H1 (cell line): Measurements from ENCODE around the gene STX18. TPM values are rescaled to one million over a fixed set of nuclear protein-coding genes. Genes with fewer than 3 reads are reported as not detected.

Experiments used
- CTCF ChIA-PET: fragments of 300-600 bp; sonication (Branson Sonifier 250); formaldehyde crosslinking; loops from one replicate; lab custom pipeline; 2021; ENCODE audit not compliant: partially characterized antibody; lab: Charles Lee
- POLR2A ChIA-PET: fragments of 300-600 bp; sonication (Branson Sonifier 250); formaldehyde crosslinking; loops from one replicate; lab custom pipeline; 2021; ENCODE audit warnings: inconsistent platforms; ENCODE audit not compliant: partially characterized antibody; lab: Charles Lee
- DNase-seq, 2 experiments: peaks; one replicate each; pipeline versions ENCODE4 v3.0.0 to v3.0.0-alpha.2; 2010 to 2022; ENCODE audit warnings: low spot score in 2 of 2, low read depth in 1 of 2, mixed read lengths in 1 of 2
- FAIRE-seq: peaks from 2 replicates; lab custom pipeline; 2011; peaks lifted over from hg19 to GRCh38; lab: Jason Lieb, UNC
- H2AFZ ChIP-seq: 2 replicates; pipeline ENCODE4 v1.8.1; 2012; ENCODE audit warnings: low read length, inconsistent platforms
- H2AK5ac ChIP-seq: 2 replicates; pipeline ENCODE4 v1.6.1; 2013; ENCODE audit warnings: low read depth, low read length
- H2BK120ac ChIP-seq: replicated peaks from 2 replicates; pipeline ENCODE3; 2013; ENCODE audit warnings: low read depth, low read length, inconsistent platforms
- H2BK12ac ChIP-seq: 2 replicates; pipeline ENCODE4 v1.6.1; 2013; ENCODE audit warnings: low read depth, low read length
- H2BK15ac ChIP-seq: 2 replicates; pipeline ENCODE4 v1.6.1; 2013; ENCODE audit warnings: low read length
- H2BK20ac ChIP-seq: 2 replicates; pipeline ENCODE4 v1.6.1; 2013; ENCODE audit warnings: low read length
- H2BK5ac ChIP-seq: 2 replicates; pipeline ENCODE4 v1.6.1; 2013; ENCODE audit warnings: low read depth, low read length
- H3K14ac ChIP-seq: 2 replicates; pipeline ENCODE4 v1.6.1; 2013; ENCODE audit warnings: inconsistent platforms; ENCODE audit not compliant: insufficient read length
- H3K18ac ChIP-seq: 2 replicates; pipeline ENCODE4 v1.6.1; 2013; ENCODE audit warnings: low read length; ENCODE audit errors: extremely low read depth
- H3K23ac ChIP-seq: 2 replicates; pipeline ENCODE4 v1.6.1; 2013; ENCODE audit warnings: inconsistent platforms; ENCODE audit not compliant: insufficient read length
- H3K23me2 ChIP-seq: 2 replicates; pipeline ENCODE4 v1.6.1; 2013; ENCODE audit warnings: low read depth, low read length
- H3K27ac ChIP-seq: 2 replicates; pipeline ENCODE4 v1.6.1; 2011; ENCODE audit warnings: low read depth, low read length, inconsistent platforms
- H3K27me3 ChIP-seq, 4 experiments: replicated peaks in 1 of 4; 1 replicate in 1 of 4; 2 replicates in 3 of 4; pipeline versions ENCODE4 v1.6.1 to v1.8.1; 2011 to 2013; ENCODE audit warnings: low read length in 3 of 4, mild to moderate bottlenecking in 3 of 4, inconsistent platforms in 2 of 4, mixed read lengths in 2 of 4, moderate library complexity in 1 of 4; ENCODE audit not compliant: control insufficient read depth in 3 of 4, insufficient read depth in 3 of 4; ENCODE audit errors: extremely low read depth in 1 of 4
- H3K36me3 ChIP-seq, 4 experiments: 2 replicates each; pipeline versions ENCODE4 v1.6.1 to v1.8.1; 2011 to 2013; ENCODE audit warnings: mild to moderate bottlenecking in 4 of 4, low read length in 3 of 4, moderate library complexity in 2 of 4, control low read depth in 1 of 4, inconsistent platforms in 1 of 4; ENCODE audit not compliant: insufficient read depth in 4 of 4, control insufficient read depth in 2 of 4
- H3K4ac ChIP-seq: replicated peaks from 2 replicates; pipeline ENCODE3; 2013; ENCODE audit warnings: low read length, low read depth, mixed read lengths, inconsistent platforms; ENCODE audit not compliant: insufficient read length
- H3K4me1 ChIP-seq, 4 experiments: replicated peaks in 1 of 4; 1 replicate in 1 of 4; 2 replicates in 3 of 4; pipeline versions ENCODE4 v1.6.1 to v1.8.1; 2011 to 2013; ENCODE audit warnings: low read length in 3 of 4, inconsistent platforms in 2 of 4, mixed read lengths in 1 of 4; ENCODE audit not compliant: insufficient read depth in 4 of 4, control insufficient read depth in 3 of 4
- H3K4me2 ChIP-seq, 2 experiments: 2 replicates each; pipeline versions ENCODE4 v1.6.1 to v1.8.1; 2011 to 2013; ENCODE audit warnings: low read depth in 2 of 2, low read length in 2 of 2, control low read depth in 1 of 2, inconsistent platforms in 1 of 2, mild to moderate bottlenecking in 1 of 2; ENCODE audit not compliant: insufficient read depth in 1 of 2
- H3K4me3 ChIP-seq, 4 experiments: fragments of 200-600, 300-600 bp in 1 of 4; sonication (generic), shearing (Covaris generic), sonication (Bioruptor Twin) in 1 of 4; 2 replicates each; pipeline versions ENCODE4 v1.5.1 to v1.8.1; 2011 to 2016; ENCODE audit warnings: low read length in 4 of 4, low read depth in 3 of 4, control low read depth in 2 of 4, inconsistent platforms in 2 of 4, mild to moderate bottlenecking in 2 of 4, mixed read lengths in 1 of 4, moderate library complexity in 1 of 4; ENCODE audit not compliant: insufficient read depth in 2 of 4; ENCODE audit errors: extremely low read depth in 1 of 4
- H3K56ac ChIP-seq: replicated peaks from 2 replicates; pipeline ENCODE3; 2013; ENCODE audit warnings: low read depth, mild to moderate bottlenecking, mixed read lengths, low read length, inconsistent platforms; ENCODE audit not compliant: insufficient read length
- H3K79me1 ChIP-seq: 2 replicates; pipeline ENCODE4 v1.6.1; 2013; ENCODE audit warnings: low read depth, low read length, control low read depth
- H3K79me2 ChIP-seq, 2 experiments: 2 replicates each; pipeline versions ENCODE4 v1.6.1 to v1.8.1; 2012 to 2013; ENCODE audit warnings: low read length in 2 of 2, mild to moderate bottlenecking in 2 of 2, inconsistent platforms in 1 of 2; ENCODE audit not compliant: insufficient read depth in 2 of 2, control insufficient read depth in 1 of 2
- H3K9ac ChIP-seq, 4 experiments: replicated peaks in 1 of 4; 1 replicate in 1 of 4; 2 replicates in 3 of 4; pipeline versions ENCODE4 v1.6.1 to v1.8.1; 2011 to 2013; ENCODE audit warnings: low read depth in 3 of 4, low read length in 3 of 4, control low read depth in 2 of 4, mild to moderate bottlenecking in 2 of 4, moderate library complexity in 2 of 4, inconsistent platforms in 1 of 4; ENCODE audit errors: extremely low read depth in 1 of 4
- H3K9me3 ChIP-seq, 2 experiments: 2 replicates each; pipeline versions ENCODE4 v1.6.1 to v1.8.1; 2012 to 2013; ENCODE audit warnings: mild to moderate bottlenecking in 2 of 2, moderate library complexity in 2 of 2, control low read depth in 1 of 2, inconsistent platforms in 1 of 2, low read depth in 1 of 2, low read length in 1 of 2, mixed read lengths in 1 of 2; ENCODE audit not compliant: insufficient read depth in 2 of 2
- H4K20me1 ChIP-seq, 2 experiments: replicated peaks in 1 of 2; 2 replicates each; pipeline versions ENCODE3 to v1.8.1; 2011 to 2013; ENCODE audit warnings: inconsistent platforms in 2 of 2, low read length in 2 of 2, mild to moderate bottlenecking in 1 of 2; ENCODE audit not compliant: insufficient read depth in 2 of 2, control insufficient read depth in 1 of 2
- H4K5ac ChIP-seq: 2 replicates; pipeline ENCODE4 v1.6.1; 2013; ENCODE audit warnings: low read length, low read depth, mixed read lengths, inconsistent platforms; ENCODE audit not compliant: insufficient read length
- H4K8ac ChIP-seq: 2 replicates; pipeline ENCODE4 v1.8.0; 2013; ENCODE audit warnings: mild to moderate bottlenecking, moderate library complexity, low read length, inconsistent platforms; ENCODE audit not compliant: insufficient read depth; ENCODE audit errors: extremely low read depth
- H4K91ac ChIP-seq: replicated peaks from 2 replicates; pipeline ENCODE3; 2013; ENCODE audit warnings: low read length, mixed read lengths, inconsistent platforms; ENCODE audit not compliant: insufficient read length
- CBX5 ChIP-seq: fragments of 300-800, 300-1000 bp; sonication (generic); IDR thresholded peaks from 2 replicates; pipeline ENCODE4 v1.7.1; 2016; ENCODE audit warnings: antibody characterized with exemption, low read length, low read depth
- WGBS, 2 experiments: shearing (Covaris generic) in 1 of 2; methylation state at CpG; one replicate each; pipeline versions ENCODE4 v1.1.6 to v1.1.7; 2013 to 2015; ENCODE audit warnings: low lambda C conversion rate in 2 of 2, mixed read lengths in 2 of 2, inconsistent platforms in 1 of 2, low coverage in 1 of 2, missing lambda C conversion rate in 1 of 2; ENCODE audit not compliant: insufficient replicate concordance in 2 of 2, insufficient coverage in 1 of 2, insufficient read length in 1 of 2; ENCODE audit errors: extremely low coverage in 1 of 2, missing lambda C conversion rate in 1 of 2; 5-methylcytosine and 5-hydroxymethylcytosine counted together
- polyA plus RNA-seq, 7 experiments: library from polyadenylated mRNA; depleted of rRNA in 3 of 7; stranded (reverse) in 5 of 7; unstranded in 2 of 7; fragments of >200 nt in 5 of 7; fragments of 200-250 nt in 2 of 7; gene quantifications; 1 replicate in 5 of 7; 2 replicates in 1 of 7; 4 replicates in 1 of 7; pipeline versions ENCODE4 v1.2.1 to v1.2.3, GENCODE V29; 2011 to 2013; ENCODE audit warnings: missing spikeins in 2 of 7, mixed read lengths in 2 of 7
- total RNA-seq: library from RNA; stranded (reverse); fragmentation: NEBNext Ultra II Directional; extraction: Animal tissue kit (Norgen Biotek cat#: 25700); gene quantifications from 2 replicates; pipeline ENCODE4 v1.2.1, GENCODE V29; 2021

STX18 gene
- total and polyA plus RNA-seq, 2 of the 8 experiments (the other 6 are each of a cell fraction or from before 2014, with no cell fraction given): 14.6 to 18.3 TPM

DNA sequence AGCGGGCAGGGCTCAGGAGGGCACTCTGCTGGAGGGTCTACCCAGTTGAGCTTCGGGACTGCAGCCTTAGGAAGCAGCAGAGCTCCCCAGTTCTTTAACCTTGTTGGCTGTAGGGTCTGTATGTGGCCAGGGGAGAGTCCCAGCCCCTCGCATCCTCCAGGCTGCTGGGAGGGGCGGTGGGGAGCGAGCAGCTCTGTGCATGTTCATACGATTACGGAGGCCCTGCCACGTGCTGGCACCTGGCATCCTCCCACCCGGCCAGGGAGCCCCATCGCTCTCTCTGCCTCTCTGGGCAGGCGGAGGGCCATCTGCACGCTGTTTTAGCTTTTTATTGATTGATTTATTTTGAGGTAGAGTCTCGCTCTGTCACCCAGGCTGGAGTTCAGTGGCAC lies 133.7 kb downstream of the STX18 start:
- Histone ChIP-seq H2BK120ac (no peak overlapping the region), H3K4ac (no peak overlapping the region), H2AK5ac (no peak overlapping the region), H4K5ac (no peak overlapping the region), H3K9ac (no peak overlapping the region), H2BK5ac (no peak overlapping the region), H4K20me1 (peaks cover 0 to 5% of the 10 kb centered on the region in 2 experiments), H3K36me3 (peaks cover 0 to 5% (median 1%) of the 10 kb centered on the region in 4 experiments; a peak in 1 of 8 replicates), H3K14ac (no peak overlapping the region)
- FAIRE-seq: no peak
- TF ChIP-seq CBX5: no peak
- TF ChIP-seq, all 59 proteins: peak for 0
- no peak overlapping the region for H2BK15ac ChIP-seq
- no peaks in the 10 kb centered on the region; a peak in 2 of 7 replicates for H3K4me1 ChIP-seq
- H3K27me3 ChIP-seq: no peaks in the 10 kb centered on the region
- no peak overlapping the region for H2BK12ac ChIP-seq
- H2AFZ ChIP-seq: no peak overlapping the region
- no peak overlapping the region for H3K23ac ChIP-seq
- H4K91ac ChIP-seq: no peak overlapping the region
- 0 out of 2 replicates have a peak overlapping the region, but pooled peaks have one; percentile 64 for H4K8ac ChIP-seq
- H3K23me2 ChIP-seq: no peaks in the 10 kb centered on the region
- WGBS, 2 experiments: 81% methylated on average over 13 of the region's 13 CpGs; no CpG with 5 or more reads in 1 of the 2 experiments
- POLR2A ChIA-PET: interaction anchor here (1.2 to 1.7 kb wide), 2 partner anchors 13 to 19 kb away, joined by 3 to 5 read pairs; no protein-coding TSS in a partner anchor
- no peaks in the 10 kb centered on the region for H3K79me1 ChIP-seq
- H2BK20ac ChIP-seq: no peak overlapping the region
- no peak overlapping the region for H3K27ac ChIP-seq
- DNase-seq: no peak
- H3K9me3 ChIP-seq: no peaks in the 10 kb centered on the region
- H3K4me2 ChIP-seq: no peak overlapping the region
- CTCF ChIA-PET: interaction anchor here (0.9 to 2.5 kb wide), 8 partner anchors 9 to 51 kb away, joined by 3 to 13 read pairs (median 4); no protein-coding TSS in a partner anchor
- no peak overlapping the region for H3K56ac ChIP-seq
- no peaks in the 10 kb centered on the region for H3K79me2 ChIP-seq
- H3K18ac ChIP-seq: no peak overlapping the region
- H3K4me3 ChIP-seq: no peak overlapping the region
